Tibial nerve (tissue), 4 donors: ENCODE results near the gene SPECC1.

ENCODE experiments used
- EP300 ChIP-seq, 2 donors: sonication (generic); formaldehyde crosslinking; IDR thresholded peaks; one replicate each; pipeline ENCODE4 v1.6.1; 2017; ENCODE audit warnings: antibody characterized with exemption in 2 of 2, mild to moderate bottlenecking in 1 of 2
- POLR2A ChIP-seq, 2 donors: fragments of 450-650 bp; IDR thresholded peaks; one replicate each; pipeline ENCODE4 v1.6.1; 2017; ENCODE audit warnings: antibody characterized with exemption in 2 of 2, mild to moderate bottlenecking in 2 of 2, moderate library complexity in 2 of 2
- TF ChIP-seq, protein P1 (sequence below), 5 experiments: fragments of 200-600 bp in 3 of 5; fragments of 450-650 bp in 2 of 5; sonication (generic) in 3 of 5; IDR thresholded peaks; one replicate each; pipeline ENCODE4 v1.5.1; 2016 to 2019; ENCODE audit warnings: antibody characterized with exemption in 5 of 5, mild to moderate bottlenecking in 3 of 5, moderate library complexity in 2 of 5

- TF ChIP-seq, protein P1, sequence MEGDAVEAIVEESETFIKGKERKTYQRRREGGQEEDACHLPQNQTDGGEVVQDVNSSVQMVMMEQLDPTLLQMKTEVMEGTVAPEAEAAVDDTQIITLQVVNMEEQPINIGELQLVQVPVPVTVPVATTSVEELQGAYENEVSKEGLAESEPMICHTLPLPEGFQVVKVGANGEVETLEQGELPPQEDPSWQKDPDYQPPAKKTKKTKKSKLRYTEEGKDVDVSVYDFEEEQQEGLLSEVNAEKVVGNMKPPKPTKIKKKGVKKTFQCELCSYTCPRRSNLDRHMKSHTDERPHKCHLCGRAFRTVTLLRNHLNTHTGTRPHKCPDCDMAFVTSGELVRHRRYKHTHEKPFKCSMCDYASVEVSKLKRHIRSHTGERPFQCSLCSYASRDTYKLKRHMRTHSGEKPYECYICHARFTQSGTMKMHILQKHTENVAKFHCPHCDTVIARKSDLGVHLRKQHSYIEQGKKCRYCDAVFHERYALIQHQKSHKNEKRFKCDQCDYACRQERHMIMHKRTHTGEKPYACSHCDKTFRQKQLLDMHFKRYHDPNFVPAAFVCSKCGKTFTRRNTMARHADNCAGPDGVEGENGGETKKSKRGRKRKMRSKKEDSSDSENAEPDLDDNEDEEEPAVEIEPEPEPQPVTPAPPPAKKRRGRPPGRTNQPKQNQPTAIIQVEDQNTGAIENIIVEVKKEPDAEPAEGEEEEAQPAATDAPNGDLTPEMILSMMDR (IDR thresholded peaks at IDR 0.05): no peak
- TF ChIP-seq POLR2A (IDR thresholded peaks at IDR 0.05) (no peak), EP300 (IDR thresholded peaks at IDR 0.05) (no peak)
Measured at GRCh38 chr17:19996502-19996901, 12.7 kb upstream of the SPECC1 start.
